H9 (cell line): Measurements from ENCODE around the gene PAX9. TPM values are rescaled to one million over a fixed set of nuclear protein-coding genes. Genes with fewer than 3 reads are reported as not detected.

Source experiments
- DNase-seq: peaks from one replicate; pipeline ENCODE4 v3.0.0-alpha.2; 2017
- H2AFZ ChIP-seq: one replicate; pipeline ENCODE4 v1.6.1; 2013; ENCODE audit warnings: mild to moderate bottlenecking, low read length, control low read depth, moderate library complexity
- H2AK5ac ChIP-seq: 2 replicates; pipeline ENCODE4 v1.6.1; 2013; ENCODE audit warnings: low read length, control low read depth, mixed read lengths; ENCODE audit not compliant: insufficient read length
- H2BK120ac ChIP-seq: one replicate; pipeline ENCODE4 v1.6.1; 2013; ENCODE audit warnings: low read depth, mild to moderate bottlenecking, low read length, control low read depth, inconsistent platforms; ENCODE audit not compliant: poor library complexity, severe bottlenecking
- H2BK12ac ChIP-seq: 2 replicates; pipeline ENCODE4 v1.6.1; 2013; ENCODE audit warnings: low read length, control low read depth, mixed read lengths, low read depth; ENCODE audit not compliant: insufficient read length
- H2BK15ac ChIP-seq: 2 replicates; pipeline ENCODE4 v1.6.1; 2013; ENCODE audit warnings: low read depth, low read length, control low read depth
- H2BK20ac ChIP-seq: one replicate; pipeline ENCODE4 v1.6.1; 2013; ENCODE audit warnings: low read depth, mild to moderate bottlenecking, low read length, control low read depth, inconsistent platforms; ENCODE audit not compliant: poor library complexity, severe bottlenecking
- H2BK5ac ChIP-seq: 2 replicates; pipeline ENCODE4 v1.6.1; 2013; ENCODE audit warnings: low read length, control low read depth, mixed read lengths; ENCODE audit not compliant: insufficient read length
- H3K14ac ChIP-seq: 2 replicates; pipeline ENCODE4 v1.6.1; 2013; ENCODE audit warnings: low read length, control low read depth; ENCODE audit not compliant: insufficient read depth
- H3K18ac ChIP-seq: 2 replicates; pipeline ENCODE4 v1.6.1; 2013; ENCODE audit warnings: low read depth, mild to moderate bottlenecking, mixed read lengths, low read length, control low read depth; ENCODE audit not compliant: insufficient read length
- H3K23ac ChIP-seq: 2 replicates; pipeline ENCODE4 v1.6.1; 2013; ENCODE audit warnings: low read length, control low read depth, mixed read lengths, low read depth; ENCODE audit not compliant: insufficient read length
- H3K23me2 ChIP-seq: 2 replicates; pipeline ENCODE4 v1.6.1; 2013; ENCODE audit warnings: low read depth, mild to moderate bottlenecking, mixed read lengths, low read length, control low read depth; ENCODE audit not compliant: insufficient read length, poor library complexity, severe bottlenecking
- H3K27ac ChIP-seq: 2 replicates; pipeline ENCODE4 v1.5.1; 2013; ENCODE audit warnings: low read length, control low read depth, mixed read lengths, low read depth; ENCODE audit not compliant: insufficient read length
- H3K27me3 ChIP-seq: 2 replicates; pipeline ENCODE4 v1.6.1; 2013; ENCODE audit warnings: low read length, control low read depth, inconsistent platforms; ENCODE audit not compliant: insufficient read depth
- H3K4ac ChIP-seq: 2 replicates; pipeline ENCODE4 v1.6.1; 2013; ENCODE audit warnings: low read depth, mild to moderate bottlenecking, control low read depth, inconsistent platforms, low read length, moderate library complexity
- H3K4me1 ChIP-seq: 2 replicates; pipeline ENCODE4 v1.6.1; 2013; ENCODE audit warnings: low read length, control low read depth, inconsistent platforms; ENCODE audit not compliant: insufficient read depth
- H3K4me2 ChIP-seq: 2 replicates; pipeline ENCODE4 v1.6.1; 2013; ENCODE audit warnings: low read length, control low read depth, mixed read lengths; ENCODE audit not compliant: insufficient read length, insufficient read depth
- H3K56ac ChIP-seq: 2 replicates; pipeline ENCODE4 v1.6.1; 2013; ENCODE audit warnings: low read depth, mild to moderate bottlenecking, mixed read lengths, low read length, control low read depth; ENCODE audit not compliant: insufficient read length
- H3K79me1 ChIP-seq: 2 replicates; pipeline ENCODE4 v1.6.1; 2013; ENCODE audit warnings: low read depth, mild to moderate bottlenecking, moderate library complexity, low read length, control low read depth, inconsistent platforms; ENCODE audit not compliant: insufficient read depth, poor library complexity, severe bottlenecking
- H3K79me2 ChIP-seq: 2 replicates; pipeline ENCODE4 v1.6.1; 2013; ENCODE audit warnings: low read length, control low read depth, inconsistent platforms; ENCODE audit not compliant: insufficient read depth
- H3K9ac ChIP-seq: 2 replicates; pipeline ENCODE4 v1.6.1; 2013; ENCODE audit warnings: low read length, control low read depth, mixed read lengths; ENCODE audit not compliant: insufficient read length; ENCODE audit errors: extremely low read depth
- H3K9me3 ChIP-seq: one replicate; pipeline ENCODE4 v1.6.1; 2013; ENCODE audit warnings: low read depth, low read length, inconsistent platforms; ENCODE audit not compliant: control insufficient read depth
- H3T11ph ChIP-seq: one replicate; pipeline ENCODE4 v1.6.1; 2013; ENCODE audit warnings: mild to moderate bottlenecking, low read length, control low read depth, inconsistent platforms
- H4K20me1 ChIP-seq: one replicate; pipeline ENCODE4 v1.6.1; 2013; ENCODE audit not compliant: control insufficient read depth, insufficient read length, insufficient read depth
- H4K5ac ChIP-seq: 2 replicates; pipeline ENCODE4 v1.6.1; 2013; ENCODE audit warnings: low read depth, mild to moderate bottlenecking, mixed read lengths, low read length, control low read depth; ENCODE audit not compliant: insufficient read length
- H4K8ac ChIP-seq: replicated peaks from 2 replicates; pipeline ENCODE4 v1.6.1; 2013; ENCODE audit warnings: low read length, control low read depth, mixed read lengths, low read depth; ENCODE audit not compliant: insufficient read length
- H4K91ac ChIP-seq: 2 replicates; pipeline ENCODE4 v1.6.1; 2013; ENCODE audit warnings: low read depth, mild to moderate bottlenecking, moderate library complexity, mixed read lengths, low read length, control low read depth; ENCODE audit not compliant: insufficient read length
- H3K27ac Mint-ChIP-seq, 3 experiments: 2 replicates in 2 of 3; 3 replicates in 1 of 3; pipeline ENCODE4 v1.8.0; 2020 to 2021; ENCODE audit warnings: mixed read lengths in 3 of 3, mild to moderate bottlenecking in 1 of 3, moderate library complexity in 1 of 3
- H3K27me3 Mint-ChIP-seq: 2 replicates; pipeline ENCODE4 v1.8.0; 2021; ENCODE audit warnings: low read depth, mild to moderate bottlenecking, moderate library complexity, mixed read lengths
- H3K36me3 Mint-ChIP-seq, 3 experiments: 2 replicates in 2 of 3; 3 replicates in 1 of 3; pipeline ENCODE4 v1.8.0; 2020 to 2021; ENCODE audit warnings: low read depth in 3 of 3, mixed read lengths in 3 of 3; ENCODE audit not compliant: insufficient read depth in 1 of 3
- H3K4me1 Mint-ChIP-seq, 2 experiments: 2 replicates each; pipeline ENCODE4 v1.8.0; 2020; ENCODE audit warnings: mixed read lengths in 2 of 2
- H3K4me3 Mint-ChIP-seq, 2 experiments: 2 replicates in 1 of 2; 3 replicates in 1 of 2; pipeline ENCODE4 v1.8.0; 2020 to 2021; ENCODE audit warnings: mild to moderate bottlenecking in 2 of 2, mixed read lengths in 2 of 2, moderate library complexity in 1 of 2
- H3K9me3 Mint-ChIP-seq, 2 experiments: 2 replicates in 1 of 2; 3 replicates in 1 of 2; pipeline ENCODE4 v1.8.0; 2020; ENCODE audit warnings: mild to moderate bottlenecking in 2 of 2, mixed read lengths in 2 of 2, moderate library complexity in 1 of 2
- CTCF ChIP-seq: fragments of 200-600 bp; sonication (generic); conservative IDR thresholded peaks from 3 replicates; pipeline ENCODE4 v1.8.0; 2021; ENCODE audit warnings: antibody characterized with exemption, mild to moderate bottlenecking
- WGBS: extraction: QIAGEN DNeasy Blood & Tissue Kit; methylation state at CpG from one replicate; pipeline ENCODE4 v1.1.7; 2013; ENCODE audit warnings: missing lambda C conversion rate, low lambda C conversion rate, mixed read lengths; ENCODE audit not compliant: insufficient read length; ENCODE audit errors: extremely low coverage; 5-methylcytosine and 5-hydroxymethylcytosine counted together
- total RNA-seq: library from RNA; stranded (reverse); gene quantifications from 2 replicates; pipeline ENCODE4 v1.2.1, GENCODE V29; 2021

PAX9 gene
- total RNA-seq, 1 experiment from 2014 or later = not detected

GRCh38 chr14:36626151-36626550 is 35.5 kb upstream of the PAX9 start:
- H4K91ac ChIP-seq = no peak overlapping the region
- H3K79me2 ChIP-seq = no peaks in the 10 kb centered on the region
- H2BK120ac ChIP-seq = no peak overlapping the region
- H4K20me1 ChIP-seq = no peaks in the 10 kb centered on the region
- H4K8ac ChIP-seq = no peak overlapping the region
- no peak overlapping the region for H3K27ac ChIP-seq
- no peak overlapping the region for H3K18ac ChIP-seq
- H2AFZ ChIP-seq = no peak overlapping the region
- H3K27ac Mint-ChIP-seq = no peak overlapping the region
- H3K36me3 Mint-ChIP-seq = no peaks in the 10 kb centered on the region
- no peak overlapping the region for H3K4me2 ChIP-seq
- no peak for TF ChIP-seq CTCF
- no peak overlapping the region for H3K23ac ChIP-seq
- H3K4me1 ChIP-seq = no peaks in the 10 kb centered on the region
- H3K9me3 Mint-ChIP-seq = peaks cover 4 to 7% of the 10 kb centered on the region in 2 experiments; a peak in 2 of 5 replicates
- no peak overlapping the region for H3T11ph ChIP-seq
- H3K27me3 Mint-ChIP-seq = peaks cover 33% of the 10 kb centered on the region
- DNase-seq = no peak
- H3K4ac ChIP-seq = no peak overlapping the region
- no peaks in the 10 kb centered on the region for H3K79me1 ChIP-seq
- no peaks in the 10 kb centered on the region for H3K27me3 ChIP-seq
- H3K14ac ChIP-seq = no peak overlapping the region
- H2BK15ac ChIP-seq = no peak overlapping the region
- H3K9me3 ChIP-seq = no peaks in the 10 kb centered on the region
- H3K4me3 Mint-ChIP-seq = no peak overlapping the region
- no peak overlapping the region for H2AK5ac ChIP-seq
- no peak overlapping the region for H3K56ac ChIP-seq
- no peak overlapping the region for H2BK12ac ChIP-seq
- no peaks in the 10 kb centered on the region for H3K23me2 ChIP-seq
- WGBS = no CpG with 5 or more reads among the region's 4 CpGs
- no peak overlapping the region for H2BK20ac ChIP-seq
- no peak overlapping the region for H2BK5ac ChIP-seq
- no peaks in the 10 kb centered on the region for H3K4me1 Mint-ChIP-seq
- H3K9ac ChIP-seq = no peak overlapping the region
- no peak overlapping the region for H4K5ac ChIP-seq
